K562 (cell line): ENCODE measurements around the gene FZD1.

Experiments used
- CREB1 ChIP-seq, 2 experiments: sonication (generic) in 1 of 2; formaldehyde crosslinking in 1 of 2; IDR thresholded peaks; 2 replicates each; pipeline versions ENCODE4 v1.6.1 to v1.8.0; 2012 to 2022; ENCODE audit warnings: inconsistent platforms in 1 of 2, mild to moderate bottlenecking in 1 of 2, missing genetic modification reagents in 1 of 2, moderate library complexity in 1 of 2
- MXI1 ChIP-seq: IDR thresholded peaks from 2 replicates; pipeline ENCODE4 v1.6.1; 2011; ENCODE audit warnings: low read depth, mild to moderate bottlenecking, improper control_type of control experiment, low read length

DNA sequence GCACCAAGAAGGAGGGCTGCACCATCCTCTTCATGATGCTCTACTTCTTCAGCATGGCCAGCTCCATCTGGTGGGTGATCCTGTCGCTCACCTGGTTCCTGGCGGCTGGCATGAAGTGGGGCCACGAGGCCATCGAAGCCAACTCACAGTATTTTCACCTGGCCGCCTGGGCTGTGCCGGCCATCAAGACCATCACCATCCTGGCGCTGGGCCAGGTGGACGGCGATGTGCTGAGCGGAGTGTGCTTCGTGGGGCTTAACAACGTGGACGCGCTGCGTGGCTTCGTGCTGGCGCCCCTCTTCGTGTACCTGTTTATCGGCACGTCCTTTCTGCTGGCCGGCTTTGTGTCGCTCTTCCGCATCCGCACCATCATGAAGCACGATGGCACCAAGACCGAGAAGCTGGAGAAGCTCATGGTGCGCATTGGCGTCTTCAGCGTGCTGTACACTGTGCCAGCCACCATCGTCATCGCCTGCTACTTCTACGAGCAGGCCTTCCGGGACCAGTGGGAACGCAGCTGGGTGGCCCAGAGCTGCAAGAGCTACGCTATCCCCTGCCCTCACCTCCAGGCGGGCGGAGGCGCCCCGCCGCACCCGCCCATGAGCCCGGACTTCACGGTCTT lies 1.9 kb downstream of the FZD1 start:
- no peak for TF ChIP-seq CREB1 (IDR thresholded peaks at IDR 0.05)
- no peak for TF ChIP-seq CREB1 (CRISPR knock-in tag; IDR thresholded peaks at IDR 0.05)
- TF ChIP-seq MXI1, result no peak
